ENCODE results near the gene DRC1.

DRC1 gene

DNA sequence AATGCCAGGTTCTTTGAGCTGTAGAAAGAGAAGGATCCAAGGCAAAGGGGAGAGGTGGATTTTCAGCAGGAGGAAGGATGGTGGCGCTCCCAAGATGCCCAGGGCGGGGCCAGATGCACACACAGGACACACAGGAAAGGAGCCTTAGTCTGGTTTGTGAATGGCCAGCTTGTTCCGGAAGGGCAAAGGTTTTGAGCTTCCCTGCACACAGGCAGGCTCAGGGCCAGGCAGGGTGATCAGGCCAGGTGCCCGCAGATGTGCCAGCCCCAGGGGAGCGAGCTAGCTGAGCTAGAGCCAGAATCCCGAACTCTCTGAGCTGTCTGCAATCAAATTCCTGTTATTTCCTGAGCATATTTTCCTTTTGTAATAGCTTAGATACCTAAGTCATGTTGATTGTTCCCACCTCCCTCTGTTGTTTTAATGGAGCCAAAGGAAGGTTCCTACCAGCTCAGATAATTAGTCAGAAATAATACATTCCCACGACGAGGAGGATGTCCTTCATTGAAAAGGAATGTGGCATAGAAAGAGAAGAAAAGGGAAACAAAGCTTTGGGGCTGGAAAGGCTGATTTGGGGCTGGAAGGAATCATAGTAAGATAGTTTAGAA is 89.9 kb downstream of the DRC1 start:
- no peak for DNase-seq

DNA sequence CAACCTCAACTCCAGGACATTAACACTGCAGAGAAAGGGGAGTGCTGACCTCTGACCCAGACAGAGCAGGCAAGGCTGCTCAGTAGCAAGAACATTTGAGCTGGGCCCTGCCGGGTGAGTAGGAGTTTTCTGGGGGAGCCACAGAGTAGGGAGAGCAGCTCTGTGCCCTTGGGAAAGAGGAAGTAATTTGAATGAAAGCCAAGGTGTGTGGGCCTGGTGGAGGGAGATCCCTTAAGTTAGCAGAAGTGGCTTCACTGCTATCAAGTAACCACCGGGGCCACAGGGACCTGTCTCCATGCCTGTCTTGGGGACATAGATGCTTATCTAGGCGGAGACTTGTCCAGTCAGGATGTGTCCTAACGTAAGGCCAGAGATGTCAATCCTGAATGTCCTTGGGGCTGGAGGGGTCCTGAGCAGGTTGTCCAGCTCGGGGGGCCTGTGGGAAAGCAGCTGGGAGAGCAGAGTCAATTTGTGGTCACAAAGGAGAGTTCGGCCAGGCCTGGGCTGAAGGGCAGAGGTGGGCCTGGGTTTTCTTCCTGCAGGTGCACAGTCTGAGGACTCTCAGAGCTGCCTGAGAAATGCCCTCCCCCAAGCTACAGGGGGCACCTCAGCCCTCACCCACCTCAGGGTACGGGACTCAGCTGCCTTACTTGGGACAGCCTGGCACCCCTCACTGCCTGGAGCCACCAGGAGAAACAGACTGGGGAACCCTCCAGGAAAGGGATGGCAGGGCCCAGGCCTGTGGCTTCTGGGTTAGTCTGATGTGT is 91.2 kb downstream of the DRC1 start:
- DNase-seq, result no peak

DNA sequence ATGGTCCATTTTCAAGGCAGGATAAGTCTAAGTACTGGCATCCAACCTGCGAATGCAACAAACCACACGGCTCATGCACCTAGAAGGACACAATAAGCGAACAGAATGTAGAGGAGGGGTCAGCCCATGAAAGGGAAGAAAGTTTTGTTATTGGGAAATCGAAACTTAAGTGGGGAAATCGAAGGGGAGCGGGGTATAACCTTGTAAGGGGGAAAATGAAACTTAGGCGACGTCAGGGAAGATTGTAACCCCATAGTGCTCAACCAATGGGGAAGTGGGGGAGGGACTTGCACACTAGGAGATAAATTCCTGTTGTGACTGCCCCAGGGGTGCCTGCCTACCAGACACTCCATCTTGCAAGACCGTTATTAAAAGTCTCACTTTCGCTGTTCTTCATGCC is 91.8 kb downstream of the DRC1 start:
- no peak for DNase-seq

DNA sequence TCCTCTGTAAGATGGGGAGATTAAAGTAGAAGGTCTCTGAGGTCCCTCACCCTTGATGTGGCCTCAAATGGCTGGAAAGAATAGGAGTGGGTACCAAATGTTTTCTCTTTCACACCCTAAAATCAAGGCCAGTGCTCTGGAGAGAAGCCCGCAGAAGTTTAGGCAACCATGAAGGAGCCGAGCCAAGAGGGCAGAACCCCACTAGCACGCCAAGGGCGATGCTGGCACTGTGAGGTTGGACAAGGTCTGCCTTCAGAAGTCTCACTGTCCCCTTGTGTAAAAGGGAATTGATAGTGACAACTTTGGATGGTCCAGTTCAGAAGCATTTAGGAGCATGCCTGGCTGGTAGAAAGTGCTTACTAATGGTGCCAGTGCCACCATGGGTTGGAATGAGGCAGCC is 92.5 kb downstream of the DRC1 start:
- no peak for DNase-seq

DNA sequence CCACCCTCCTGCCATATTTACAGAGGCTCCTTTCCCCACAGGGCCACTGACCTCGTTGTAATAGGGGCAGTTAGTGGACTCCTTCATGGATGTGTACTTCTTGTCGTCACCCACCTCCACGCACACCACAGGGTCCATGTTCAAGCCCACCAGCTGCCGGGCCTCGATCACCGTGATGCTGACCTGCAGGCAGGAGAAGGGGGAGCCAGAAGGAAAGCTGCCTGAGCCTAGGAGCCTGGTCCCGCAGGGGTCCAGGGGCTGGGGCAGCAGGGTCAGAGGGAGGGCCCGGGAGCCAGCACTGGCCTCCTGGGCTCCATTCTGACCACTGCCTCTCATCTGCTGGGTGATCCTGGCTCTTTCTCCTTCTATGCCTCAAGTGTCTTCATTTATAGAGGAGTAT is 93.2 kb downstream of the DRC1 start:
- DNase-seq, result no peak

DNA sequence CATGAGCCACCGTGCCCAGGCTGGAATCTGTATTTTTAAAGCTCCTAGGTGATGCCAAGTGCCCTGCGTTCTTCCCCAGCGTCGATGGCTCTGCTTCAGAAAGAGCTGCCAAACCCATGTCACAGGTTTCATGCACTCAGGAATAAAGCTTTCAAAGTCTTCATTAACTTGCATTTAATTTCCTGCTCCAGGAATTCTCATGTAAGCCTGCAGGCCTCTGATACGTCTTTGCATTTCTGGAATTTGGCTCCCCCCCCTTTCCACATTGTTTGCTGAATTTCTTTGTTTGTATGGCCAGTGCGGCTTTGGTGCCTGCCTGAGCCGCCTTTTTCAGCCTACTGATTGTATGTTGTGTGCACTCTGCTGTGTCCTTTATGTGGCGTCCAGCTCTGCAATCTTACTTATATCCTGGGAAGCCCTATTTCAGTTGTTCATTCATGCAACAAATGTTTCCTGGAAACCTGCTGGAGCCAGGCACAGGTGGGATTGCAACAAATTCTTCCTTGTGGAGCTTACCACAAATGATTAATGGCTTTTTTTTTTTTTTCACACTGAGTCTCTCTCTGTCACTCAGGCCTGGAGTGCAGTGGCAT is 94.1 kb downstream of the DRC1 start:
- no peak for DNase-seq

DNA sequence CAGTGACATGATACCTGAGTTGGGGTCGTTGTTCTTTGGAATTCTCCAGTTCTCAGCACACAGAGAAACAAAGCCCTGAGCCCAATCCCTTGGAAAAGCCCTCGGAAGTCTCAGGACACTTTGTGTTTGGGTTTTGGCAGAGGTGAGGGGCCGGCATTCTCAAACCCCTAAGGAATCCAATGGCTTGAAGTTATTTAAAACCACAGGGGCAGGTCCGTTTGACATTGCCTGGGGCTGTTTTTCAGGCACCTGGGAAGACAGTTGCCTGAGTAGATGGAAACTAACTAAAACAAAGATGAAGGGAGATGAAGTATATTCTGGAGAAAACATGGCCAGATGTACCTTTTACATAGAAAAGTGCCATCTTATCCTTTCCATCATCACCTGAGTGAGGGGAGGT is 98.7 kb downstream of the DRC1 start:
- DNase-seq, result no peak

DNA sequence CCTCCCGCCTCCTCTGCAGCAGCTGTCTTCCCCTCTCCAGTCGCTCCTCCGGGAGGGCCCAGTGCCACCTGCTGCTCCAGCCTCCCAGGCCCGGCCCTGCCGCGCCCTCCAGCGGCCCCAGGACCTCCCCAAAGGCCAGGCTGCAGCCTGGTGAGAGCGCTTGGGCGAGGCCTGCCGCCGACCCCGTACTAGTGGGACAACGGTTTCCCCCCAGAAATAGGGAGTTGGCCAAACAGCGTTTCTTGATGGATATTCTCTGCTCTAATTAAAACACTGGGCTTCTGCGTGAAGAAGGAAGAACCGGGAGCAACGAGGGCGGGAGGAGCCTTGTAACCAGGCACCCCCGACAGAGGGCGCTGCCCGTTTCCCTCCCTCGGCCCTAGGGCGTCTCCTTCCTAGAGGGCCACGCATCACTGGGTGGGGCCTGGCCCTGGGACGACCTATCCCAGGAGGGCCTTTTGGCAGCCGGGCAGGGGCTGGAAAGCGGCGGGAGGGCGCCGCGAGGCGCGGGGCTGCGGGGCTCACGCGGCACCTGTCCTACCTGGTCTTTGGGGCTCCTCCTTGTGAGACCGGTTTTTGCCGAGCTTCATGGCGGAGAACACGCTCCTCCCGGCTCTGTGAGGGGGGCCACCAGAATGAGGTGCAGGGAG is 101.6 kb downstream of the DRC1 start:
- peak in 53 of 58 donors; percentile 12 to 71 (median 39) for DNase-seq

DNA sequence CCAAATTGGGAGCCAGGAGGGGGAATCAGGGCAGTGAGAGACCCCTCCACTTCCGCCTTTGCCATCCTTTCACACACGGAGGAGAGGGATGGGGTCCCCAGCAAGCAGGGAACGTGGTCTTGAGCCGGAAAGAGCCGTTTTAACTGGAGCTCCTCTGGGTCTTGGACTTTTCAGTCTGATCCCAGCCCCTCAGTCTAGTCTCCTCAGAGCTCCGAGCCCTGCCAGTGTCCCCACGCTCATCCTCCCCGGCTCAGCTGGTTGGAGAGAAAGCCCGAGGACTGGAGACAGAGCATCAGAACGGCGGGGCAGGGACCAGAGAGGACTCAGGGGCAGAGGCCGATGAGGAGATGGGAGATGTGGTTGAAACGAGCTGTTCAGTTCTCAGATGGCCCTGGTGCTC is 102.3 kb downstream of the DRC1 start:
- no peak for DNase-seq

DNA sequence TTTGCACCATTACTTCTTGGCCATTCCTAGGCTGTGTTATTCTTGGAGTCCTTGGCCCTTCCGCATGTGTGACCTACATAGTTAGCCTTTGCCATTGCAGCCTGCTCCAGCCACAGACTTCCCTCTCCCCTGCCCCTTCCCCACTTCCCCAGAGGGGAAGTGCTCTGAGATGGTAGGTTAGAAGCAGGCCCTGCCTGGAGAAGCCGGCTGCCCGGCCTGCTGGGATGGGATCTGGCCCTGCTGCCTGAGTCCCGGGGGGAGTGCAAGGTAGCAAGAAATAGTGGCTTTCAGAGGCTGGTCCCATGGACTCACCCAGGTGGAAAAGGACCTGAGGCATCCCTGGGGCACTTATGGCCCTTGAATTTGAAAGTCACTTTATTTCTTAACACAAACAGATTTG is 104.6 kb downstream of the DRC1 start:
- no peak for DNase-seq

Measured in anterior cingulate cortex (tissue), 58 donors.